Measurements from ENCODE around the gene TNRC18.
"Not testable (repeated sequence)": the region's sequence is repeated elsewhere in the genome, so short reads cannot be mapped to it uniquely, and the experiment has no call there.

TNRC18 gene

DNA sequence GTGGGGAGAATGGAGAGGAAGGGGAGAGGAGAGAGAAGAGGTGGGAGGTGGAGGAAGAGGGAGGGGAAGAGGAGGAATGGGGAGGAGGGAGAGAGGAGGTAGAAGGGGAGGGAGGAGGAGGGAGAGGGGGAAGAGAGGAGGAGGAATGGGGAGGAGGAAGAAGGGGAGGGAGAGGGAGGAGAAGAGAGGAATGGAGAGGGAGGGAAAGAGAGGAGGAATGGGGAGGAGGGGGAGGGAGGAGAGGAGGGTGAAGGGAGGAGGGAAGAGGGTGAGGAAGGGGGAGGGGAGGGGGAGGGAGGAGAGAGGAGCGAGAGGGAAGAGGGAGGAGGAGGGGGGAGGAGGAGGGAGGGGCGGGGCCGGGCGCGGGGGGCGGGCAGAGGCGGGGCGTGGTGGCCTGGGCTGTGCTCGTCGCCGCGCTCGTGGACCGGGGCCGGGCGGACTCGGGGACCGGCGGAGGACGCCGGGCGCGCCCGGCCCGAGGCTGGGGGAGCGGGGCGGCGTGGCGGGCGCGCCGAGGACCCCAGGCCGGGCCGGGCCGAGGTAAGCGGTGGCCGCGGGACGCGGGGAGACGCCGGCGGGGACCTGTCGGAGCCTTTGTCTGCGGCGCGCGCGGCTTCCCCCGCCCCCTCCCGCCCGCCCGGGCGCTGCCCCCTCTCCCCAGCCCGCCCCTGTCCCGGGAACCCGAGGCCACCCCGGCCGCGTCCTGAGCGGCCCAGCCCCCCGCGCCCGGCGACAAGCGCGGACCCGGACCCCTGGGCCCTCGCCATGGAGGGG, 140.9 kb downstream of the TNRC18 start, which contains the start of gene SLC29A4:
TSS of gene SLC29A4 (plus strand) at position 401 of the 774 bp plus-strand sequence. CDS start 4,874 bp downstream, outside the sequence.
- H3K9me3 Mint-ChIP-seq = no peaks in the 10 kb centered on the region
- peaks cover 6% of the 10 kb centered on the region for H3K27me3 Mint-ChIP-seq

DNA sequence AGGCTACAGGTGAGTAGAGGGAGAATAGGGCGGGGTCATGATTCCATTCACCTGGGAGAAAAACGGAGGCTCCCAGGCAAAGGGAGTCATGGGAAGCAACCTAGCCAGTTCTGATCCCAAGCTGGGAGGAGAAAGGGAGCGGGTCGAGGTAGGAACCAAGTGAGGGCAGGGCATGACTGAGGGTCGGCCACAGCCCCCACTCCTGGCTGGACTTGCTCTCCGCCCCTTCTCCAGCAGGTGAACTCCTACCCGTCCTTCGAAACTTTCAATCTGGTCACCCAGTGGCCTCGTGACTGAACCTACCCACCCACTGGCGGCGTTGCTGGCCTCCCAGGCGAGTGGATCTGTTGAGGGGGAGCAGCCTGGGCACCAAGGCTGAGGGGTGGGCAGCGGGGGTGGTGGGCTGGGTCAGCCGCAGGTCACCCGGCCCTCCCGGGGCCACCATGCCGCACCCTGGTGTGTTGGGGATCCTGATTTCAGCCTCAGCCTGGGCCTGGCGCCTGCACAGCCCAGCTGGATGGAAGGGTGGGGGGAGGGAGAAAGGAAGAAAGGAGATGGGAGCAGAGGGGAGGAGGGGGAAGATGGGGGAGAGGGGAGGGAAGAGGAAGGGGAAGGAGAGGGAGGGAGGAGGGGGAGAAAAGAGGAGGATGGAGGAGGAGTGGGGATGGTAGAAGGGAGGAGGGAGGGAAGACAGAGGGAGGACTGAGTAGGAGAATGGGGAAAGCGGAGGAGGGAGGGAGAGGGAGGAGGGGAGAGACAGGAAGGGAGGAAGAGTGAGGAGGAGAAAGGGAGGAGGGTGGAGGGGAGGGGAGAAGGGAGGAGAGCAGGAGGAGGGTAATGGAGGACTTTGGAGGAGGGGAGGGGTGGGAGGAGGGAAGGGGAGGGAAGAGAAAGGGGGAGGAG, 141.8 kb downstream of the TNRC18 start:
- peak overlapping the region; percentile 60 for H3K4me3 Mint-ChIP-seq
- H3K4me1 Mint-ChIP-seq, H3K36me3 Mint-ChIP-seq, H3K9me3 Mint-ChIP-seq, H3K27ac Mint-ChIP-seq, H3K27me3 Mint-ChIP-seq: not testable (repeated sequence)

More for the DNA sequence above, 140.9 kb downstream of the TNRC18 start, which contains the start of gene SLC29A4:
- H3K27ac Mint-ChIP-seq = no peak within 1 kb of the TSS
- H3K36me3 Mint-ChIP-seq = no peaks in the 10 kb centered on the region
- H3K4me1 Mint-ChIP-seq = no peaks in the 10 kb centered on the region
- no peak within 1 kb of the TSS for H3K4me3 Mint-ChIP-seq

DNA sequence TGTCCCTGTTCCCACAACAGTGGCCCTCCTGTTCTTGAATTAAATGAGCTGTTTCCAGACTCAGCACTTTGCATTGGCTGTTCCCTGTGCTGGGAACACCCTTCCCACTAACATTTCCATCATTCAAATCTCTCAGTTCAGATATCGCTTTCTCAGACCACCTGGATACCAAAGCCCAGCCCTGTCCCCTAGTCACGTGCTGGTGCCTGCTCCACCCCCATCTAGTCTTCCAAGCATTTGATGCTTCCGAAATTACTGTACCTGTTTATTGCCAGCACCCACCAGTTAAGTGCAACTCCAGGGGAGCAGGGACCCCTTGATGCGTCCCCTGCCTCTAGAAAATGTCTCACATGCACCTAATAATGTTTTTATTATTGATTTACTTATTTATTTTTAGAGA, 143.9 kb downstream of the TNRC18 start:
- H3K4me3 Mint-ChIP-seq = no peak overlapping the region
- H3K27ac Mint-ChIP-seq = peak overlapping the region; percentile 2
- no peaks in the 10 kb centered on the region for H3K4me1 Mint-ChIP-seq

DNA sequence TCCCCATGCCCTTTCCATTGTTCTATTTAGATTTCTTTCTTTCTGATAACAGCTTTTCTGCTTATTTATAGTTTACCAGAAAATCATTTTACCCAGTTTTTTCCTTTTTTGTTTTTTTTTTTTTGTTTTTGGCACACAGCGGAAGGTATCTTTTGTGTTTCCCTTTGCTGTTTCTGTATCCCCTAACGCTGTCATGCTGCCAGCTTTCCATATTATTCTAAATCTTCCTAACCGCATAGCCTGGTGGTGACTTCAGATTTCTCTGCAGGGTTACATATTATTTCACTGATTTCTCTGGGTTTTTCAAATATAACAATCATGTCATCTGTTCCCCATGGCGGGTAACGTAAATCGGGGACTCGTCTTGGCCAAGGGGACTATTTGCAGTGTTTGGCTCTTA, 144.9 kb downstream of the TNRC18 start:
- Mint-ChIP-seq H3K4me3 (no peak overlapping the region), H3K4me1 (no peaks in the 10 kb centered on the region), H3K27ac (no peak overlapping the region), H3K9me3 (no peaks in the 10 kb centered on the region), H3K27me3 (peaks cover 4% of the 10 kb centered on the region), H3K36me3 (no peaks in the 10 kb centered on the region)

More for the DNA sequence above, 143.9 kb downstream of the TNRC18 start:
- H3K27me3 Mint-ChIP-seq = peaks cover 6% of the 10 kb centered on the region
- H3K36me3 Mint-ChIP-seq = no peaks in the 10 kb centered on the region
- H3K9me3 Mint-ChIP-seq = no peaks in the 10 kb centered on the region

DNA sequence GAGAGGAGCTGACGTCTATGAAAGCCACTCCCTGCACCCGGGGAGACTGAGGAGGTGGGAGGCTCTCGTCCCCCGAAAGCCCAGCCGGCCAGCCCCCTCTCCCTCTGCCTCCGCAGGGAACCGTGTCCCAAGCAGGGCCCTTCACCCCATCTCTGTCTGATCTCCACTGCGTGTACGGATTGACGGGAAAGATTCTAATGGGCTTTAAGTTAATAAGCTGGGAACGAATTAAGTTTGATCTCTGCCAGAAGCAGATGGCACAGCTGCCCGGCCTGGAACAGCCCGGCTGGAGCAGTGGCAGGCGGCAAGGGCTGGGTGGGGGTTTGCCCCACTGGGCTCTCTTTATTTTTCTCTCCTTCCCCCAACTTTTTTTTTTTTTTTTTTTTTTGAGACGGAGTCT, 147.0 kb downstream of the TNRC18 start:
- Mint-ChIP-seq H3K27me3 (peaks cover 4% of the 10 kb centered on the region), H3K4me3 (no peak overlapping the region), H3K36me3 (no peaks in the 10 kb centered on the region), H3K9me3 (no peaks in the 10 kb centered on the region), H3K4me1 (no peaks in the 10 kb centered on the region), H3K27ac (no peak overlapping the region)

DNA sequence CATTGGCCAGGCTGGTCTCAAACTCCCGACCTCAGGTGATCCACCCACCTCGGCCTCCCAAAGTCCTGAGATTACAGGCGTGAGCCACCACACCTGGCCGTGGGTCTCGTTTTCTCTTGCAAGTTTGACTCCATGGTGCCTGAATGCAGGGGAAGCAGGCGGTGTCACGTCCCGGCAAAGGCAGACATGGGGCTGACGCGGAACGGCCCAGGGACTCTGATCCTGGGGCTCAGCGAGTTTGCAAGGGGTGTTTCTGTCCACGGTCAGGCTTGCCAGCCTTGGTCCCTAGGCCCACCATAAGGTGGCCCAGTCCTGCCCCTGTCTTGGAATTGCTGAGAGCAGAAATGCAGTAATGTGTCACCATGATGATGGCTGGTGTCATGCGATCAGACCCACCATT, 147.5 kb downstream of the TNRC18 start:
- not testable (repeated sequence) for H3K27me3 Mint-ChIP-seq, H3K36me3 Mint-ChIP-seq, H3K27ac Mint-ChIP-seq, H3K9me3 Mint-ChIP-seq, H3K4me3 Mint-ChIP-seq, H3K4me1 Mint-ChIP-seq

DNA sequence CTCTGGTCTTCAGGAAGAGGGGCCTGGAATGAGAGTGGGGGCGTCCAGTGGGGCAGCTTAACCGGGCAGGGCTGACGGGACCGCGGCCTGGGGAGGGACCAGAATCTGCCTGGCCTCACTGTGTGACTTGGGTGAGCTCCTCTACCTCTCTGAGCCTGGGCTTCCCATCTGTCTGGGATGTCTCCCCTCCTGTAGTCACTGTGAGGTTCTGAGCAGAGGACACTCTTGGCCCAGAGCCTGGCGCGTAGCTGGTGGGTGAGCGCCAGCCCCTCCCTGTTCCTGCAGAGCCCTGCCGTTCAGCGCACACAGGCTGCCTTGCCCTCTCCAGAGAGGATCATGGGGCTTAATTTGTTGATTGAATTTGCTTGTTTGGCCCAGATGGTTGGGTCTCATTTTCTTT, 148.1 kb downstream of the TNRC18 start:
- H3K9me3 Mint-ChIP-seq, H3K27ac Mint-ChIP-seq, H3K4me3 Mint-ChIP-seq, H3K4me1 Mint-ChIP-seq, H3K27me3 Mint-ChIP-seq, H3K36me3 Mint-ChIP-seq: not testable (repeated sequence)

DNA sequence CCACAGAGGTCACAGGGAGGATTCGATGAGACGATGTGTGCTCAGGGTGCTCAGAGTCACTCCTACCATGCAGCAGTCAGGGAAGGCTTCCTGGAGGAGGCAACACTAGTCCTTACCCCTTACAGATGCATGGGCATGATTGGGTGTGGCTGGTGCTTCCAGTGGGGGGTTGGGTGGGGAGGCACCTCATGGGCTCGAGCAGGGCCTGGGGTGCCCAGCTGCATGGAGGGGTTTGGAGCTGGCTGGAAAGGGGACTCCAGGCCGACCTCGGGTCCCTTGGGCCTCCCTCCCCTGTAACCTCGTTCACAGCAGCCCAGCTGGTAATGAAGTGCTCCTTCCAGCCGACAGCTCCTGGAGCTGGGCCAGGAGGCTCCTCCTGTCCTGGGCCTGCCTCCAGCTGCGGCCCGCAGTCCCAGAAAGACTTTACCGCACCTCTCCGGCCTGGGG, 148.6 kb downstream of the TNRC18 start:
- not testable (repeated sequence) for H3K27me3 Mint-ChIP-seq, H3K27ac Mint-ChIP-seq, H3K4me1 Mint-ChIP-seq, H3K36me3 Mint-ChIP-seq, H3K4me3 Mint-ChIP-seq, H3K9me3 Mint-ChIP-seq

DNA sequence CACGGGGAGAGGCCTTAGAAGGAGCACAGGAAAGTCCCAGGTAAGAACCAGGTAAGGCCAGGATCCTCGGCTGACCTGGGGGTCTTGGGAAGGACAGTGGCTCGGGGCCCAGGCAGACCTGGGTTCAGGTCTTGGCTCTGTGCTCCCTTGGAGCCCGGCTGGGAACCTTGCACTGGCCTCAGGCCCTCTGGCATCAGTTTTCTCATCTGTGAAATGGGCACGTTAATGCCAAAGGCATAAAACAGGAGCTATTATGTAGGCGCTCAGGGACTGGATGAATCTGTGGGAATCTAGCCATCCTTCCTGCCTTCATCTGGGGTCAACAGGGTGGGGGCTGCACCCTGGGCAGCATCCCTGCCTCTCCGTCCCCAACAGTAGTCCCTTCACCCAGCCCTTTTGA, 149.2 kb downstream of the TNRC18 start:
- Mint-ChIP-seq H3K27ac (no peak overlapping the region), H3K27me3 (no peaks in the 10 kb centered on the region), H3K9me3 (no peaks in the 10 kb centered on the region), H3K4me1 (no peaks in the 10 kb centered on the region), H3K4me3 (no peak overlapping the region), H3K36me3 (no peaks in the 10 kb centered on the region)

DNA sequence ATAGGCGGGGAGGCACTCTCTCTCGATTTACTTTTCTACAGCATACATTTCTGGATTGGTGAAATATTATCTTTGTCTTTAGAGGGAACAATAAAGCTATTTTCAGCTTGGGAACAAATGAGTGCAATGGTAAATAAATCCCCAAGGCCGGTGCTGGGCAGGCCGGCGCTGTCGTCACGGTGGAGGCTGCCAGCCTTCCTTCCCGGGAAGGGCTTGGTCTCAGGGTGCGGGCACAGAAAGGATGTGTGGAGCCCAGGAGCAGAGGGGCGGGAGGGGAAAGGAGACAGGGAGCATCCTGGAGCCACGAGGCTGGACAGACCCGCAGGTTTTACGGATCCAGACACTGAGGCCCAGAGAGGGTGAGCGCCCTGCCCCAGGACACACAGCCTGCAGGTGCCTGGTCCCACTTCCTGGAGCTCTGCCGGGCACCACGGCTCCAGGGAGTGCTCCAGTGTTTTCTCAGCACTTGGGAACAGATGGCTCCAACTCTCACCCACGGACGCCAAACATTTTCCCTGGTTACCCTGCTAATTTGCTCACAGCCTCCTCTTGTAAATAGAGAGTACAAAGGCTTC, 149.7 kb downstream of the TNRC18 start:
- not testable (repeated sequence) for H3K4me3 Mint-ChIP-seq, H3K27ac Mint-ChIP-seq, H3K36me3 Mint-ChIP-seq, H3K9me3 Mint-ChIP-seq, H3K4me1 Mint-ChIP-seq, H3K27me3 Mint-ChIP-seq

DNA sequence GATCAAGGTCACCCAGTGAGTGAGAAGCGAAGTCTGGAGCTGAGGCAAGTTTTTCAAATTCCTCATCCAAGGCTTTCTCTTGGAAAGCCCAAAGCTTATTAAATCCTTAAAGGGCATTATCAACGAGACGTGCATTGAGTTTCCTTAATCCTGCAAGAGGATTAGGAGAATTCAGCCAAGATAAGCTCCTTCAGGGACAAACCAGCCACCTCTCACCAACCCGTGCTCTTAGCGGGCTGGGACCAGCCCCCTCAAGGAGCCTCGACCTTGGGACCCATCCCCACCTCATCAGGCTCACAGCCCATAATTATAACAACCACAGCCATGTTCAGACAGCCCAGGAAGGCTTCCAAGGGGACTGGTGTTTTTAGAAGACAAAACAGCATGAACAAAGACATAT, 152.8 kb downstream of the TNRC18 start:
- no peak overlapping the region for H3K27ac Mint-ChIP-seq
- H3K27me3 Mint-ChIP-seq = no peaks in the 10 kb centered on the region
- no peaks in the 10 kb centered on the region for H3K4me1 Mint-ChIP-seq

DNA sequence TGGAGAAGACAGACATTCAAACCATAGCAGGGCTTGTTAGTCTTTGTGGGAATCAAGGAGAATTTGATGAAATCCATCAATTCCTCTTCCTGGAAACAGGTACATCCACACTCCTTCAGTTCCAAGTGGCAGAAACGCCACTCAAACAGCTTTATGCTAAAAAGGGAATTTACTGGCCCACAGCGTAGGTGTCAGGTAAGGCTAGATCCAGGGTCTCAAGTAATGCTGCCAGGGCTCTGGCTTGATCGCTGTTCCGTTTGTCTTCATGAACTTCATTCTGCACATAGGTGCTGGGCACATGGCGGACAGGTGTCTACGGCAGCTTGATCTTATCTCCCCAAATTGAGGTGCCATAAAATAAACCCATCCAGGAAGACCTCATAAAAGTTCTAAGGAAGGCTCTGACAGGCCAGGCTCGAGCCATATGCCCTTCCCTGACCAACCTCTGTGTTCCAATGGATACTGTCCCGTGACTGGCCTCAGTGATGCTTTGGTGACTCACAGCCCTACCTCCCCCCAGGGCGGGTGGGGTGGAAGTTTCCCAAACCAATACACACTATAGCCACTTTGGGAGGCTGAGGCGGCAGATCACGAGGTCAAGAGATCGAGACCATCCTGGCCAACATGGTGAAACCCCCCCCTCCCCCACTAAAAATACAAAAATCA, 153.5 kb downstream of the TNRC18 start:
- not testable (repeated sequence) for H3K27me3 Mint-ChIP-seq, H3K36me3 Mint-ChIP-seq, H3K9me3 Mint-ChIP-seq, H3K4me3 Mint-ChIP-seq, H3K27ac Mint-ChIP-seq, H3K4me1 Mint-ChIP-seq

More for the DNA sequence above, 152.8 kb downstream of the TNRC18 start:
- Mint-ChIP-seq H3K4me3 (no peak overlapping the region), H3K9me3 (no peaks in the 10 kb centered on the region), H3K36me3 (no peaks in the 10 kb centered on the region)

DNA sequence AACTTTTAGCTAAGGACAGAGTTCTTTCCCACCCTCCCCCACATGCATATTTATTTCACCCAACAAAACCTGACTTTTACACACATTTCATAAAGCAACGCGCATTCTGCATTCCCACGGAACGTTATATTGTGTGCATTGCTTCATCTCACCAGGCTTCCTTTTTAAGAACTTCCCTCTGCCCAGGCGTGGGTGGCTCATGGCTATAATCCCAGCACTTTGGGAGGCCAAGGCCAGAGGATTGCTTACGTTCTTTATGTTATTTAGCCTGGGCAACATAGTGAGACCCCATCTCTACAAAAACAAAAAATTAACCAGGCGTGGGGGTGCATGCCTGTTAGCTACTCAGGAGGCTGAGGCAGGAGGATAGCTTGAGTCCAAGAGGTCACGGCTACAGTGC, 155.8 kb downstream of the TNRC18 start:
- not testable (repeated sequence) for H3K27me3 Mint-ChIP-seq, H3K36me3 Mint-ChIP-seq, H3K4me1 Mint-ChIP-seq, H3K27ac Mint-ChIP-seq, H3K4me3 Mint-ChIP-seq, H3K9me3 Mint-ChIP-seq

DNA sequence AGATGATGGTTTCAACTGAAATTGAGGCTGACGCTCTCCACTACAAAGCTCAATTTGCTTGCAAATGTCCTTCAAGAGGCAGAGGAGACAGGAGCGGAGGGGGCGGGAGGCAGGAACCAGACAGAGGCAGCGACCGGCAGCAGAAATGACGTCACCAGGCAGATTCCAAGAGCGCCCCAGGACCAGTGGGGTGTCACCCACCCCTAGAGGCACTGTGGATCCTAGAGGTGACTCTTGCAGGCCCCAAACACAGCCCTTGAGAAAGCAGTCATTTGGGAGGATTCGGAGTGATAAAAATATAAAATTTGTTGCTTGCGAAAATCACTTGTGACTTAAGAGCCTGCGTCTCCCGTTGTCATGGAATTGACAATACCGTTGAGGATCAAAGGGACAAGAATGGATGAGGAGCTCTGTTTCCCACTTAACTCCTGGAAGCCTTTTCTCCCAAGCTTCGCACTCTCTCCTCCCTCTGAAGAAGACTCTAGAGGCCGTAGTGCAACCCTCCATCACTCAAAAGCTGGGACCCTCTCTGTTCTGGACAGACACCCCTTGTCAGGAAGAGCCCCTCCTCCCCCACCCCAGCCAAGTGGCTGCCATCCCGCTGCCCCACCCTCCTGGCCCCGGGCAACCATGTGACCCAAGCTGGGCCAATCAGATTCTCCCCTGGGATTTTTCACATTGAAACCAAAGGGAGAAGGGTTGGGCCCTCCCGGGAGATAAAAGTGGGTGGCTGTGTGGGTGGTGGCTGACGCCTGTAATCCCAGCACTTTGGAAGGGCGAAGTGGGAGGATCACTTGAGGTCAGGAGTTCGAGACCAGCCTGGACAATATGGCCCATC, 157.2 kb downstream of the TNRC18 start:
- Mint-ChIP-seq H3K4me1 (no peaks in the 10 kb centered on the region), H3K9me3 (no peaks in the 10 kb centered on the region), H3K27me3 (no peaks in the 10 kb centered on the region), H3K4me3 (no peak overlapping the region), H3K36me3 (no peaks in the 10 kb centered on the region), H3K27ac (no peak overlapping the region)

Measured in activated naive CD4-positive, alpha-beta T cell treated with anti-CD3 and anti-CD28 coated beads, Interleukin-2, amount 50 U/mL, for 24 hours (primary cell).